ENCODE measurements around the gene ARHGAP23. TPM values are rescaled to one million over a fixed set of nuclear protein-coding genes. Genes with fewer than 3 reads are reported as not detected.

The ARHGAP23 gene
- total and polyA plus RNA-seq, 2 donors = 39.8 to 53.8 TPM

- DNase-seq (ENCODE audit: extremely low spot score) = no peak
- H3K4me1 ChIP-seq (ENCODE audit: insufficient read depth) = no peaks in the 10 kb centered on the region
- no peaks in the 10 kb centered on the region for H3K36me3 ChIP-seq (ENCODE audit: insufficient read depth)
- 57% methylated on average over 13 of the region's 13 CpGs for WGBS
- H3K4me3 ChIP-seq (ENCODE audit: low read depth, low read length) = no peak overlapping the region
- no peak overlapping the region for H3K27ac ChIP-seq (ENCODE audit: low read depth)
Observed at GRCh38 chr17:38533866-38534497, 105.7 kb downstream of the ARHGAP23 start.

GRCh38 chr17:38534498-38534885 lies 106.2 kb downstream of the ARHGAP23 start:
- WGBS = 59% methylated on average over 7 of the region's 7 CpGs
- no peak for DNase-seq (ENCODE audit: extremely low spot score)
- no peaks in the 10 kb centered on the region for H3K36me3 ChIP-seq (ENCODE audit: insufficient read depth)
- H3K27ac ChIP-seq (ENCODE audit: low read depth) = no peak overlapping the region
- H3K4me3 ChIP-seq (ENCODE audit: low read depth, low read length) = no peak overlapping the region
- H3K4me1 ChIP-seq (ENCODE audit: insufficient read depth) = no peaks in the 10 kb centered on the region

- no peak overlapping the region for H3K27ac ChIP-seq (ENCODE audit: low read depth)
- H3K36me3 ChIP-seq (ENCODE audit: insufficient read depth) = no peaks in the 10 kb centered on the region
- WGBS = 64% methylated on average over 8 of the region's 8 CpGs
- no peak overlapping the region for H3K4me3 ChIP-seq (ENCODE audit: low read depth, low read length)
- no peak for DNase-seq (ENCODE audit: extremely low spot score)
- no peaks in the 10 kb centered on the region for H3K4me1 ChIP-seq (ENCODE audit: insufficient read depth)
Observed at GRCh38 chr17:38535886-38536285, 107.6 kb downstream of the ARHGAP23 start.

- 77% methylated on average over 4 of the region's 4 CpGs for WGBS
- H3K36me3 ChIP-seq (ENCODE audit: insufficient read depth) = no peaks in the 10 kb centered on the region
- no peak overlapping the region for H3K27ac ChIP-seq (ENCODE audit: low read depth)
- H3K4me3 ChIP-seq (ENCODE audit: low read depth, low read length) = no peak overlapping the region
- DNase-seq (ENCODE audit: extremely low spot score) = no peak
- no peaks in the 10 kb centered on the region for H3K4me1 ChIP-seq (ENCODE audit: insufficient read depth)
Observed at GRCh38 chr17:38536661-38537060, 108.4 kb downstream of the ARHGAP23 start.

- 91% methylated on average over 9 of the region's 9 CpGs for WGBS
- Histone ChIP-seq H3K4me3 (ENCODE audit: low read depth, low read length) (no peak overlapping the region), H3K4me1 (ENCODE audit: insufficient read depth) (no peaks in the 10 kb centered on the region), H3K27ac (ENCODE audit: low read depth) (no peak overlapping the region), H3K36me3 (ENCODE audit: insufficient read depth) (no peaks in the 10 kb centered on the region)
- DNase-seq (ENCODE audit: extremely low spot score) = no peak
Observed at GRCh38 chr17:38538906-38539305, 110.6 kb downstream of the ARHGAP23 start.

- 80% methylated on average over 8 of the region's 8 CpGs for WGBS
Observed at GRCh38 chr17:38539386-38539785, 111.1 kb downstream of the ARHGAP23 start.

GRCh38 chr17:38540514-38541045 lies 112.3 kb downstream of the ARHGAP23 start:
- 82% methylated on average over 11 of the region's 11 CpGs for WGBS
- Histone ChIP-seq H3K4me3 (ENCODE audit: low read depth, low read length) (no peak overlapping the region), H3K4me1 (ENCODE audit: insufficient read depth) (no peaks in the 10 kb centered on the region), H3K36me3 (ENCODE audit: insufficient read depth) (no peaks in the 10 kb centered on the region), H3K27ac (ENCODE audit: low read depth) (no peak overlapping the region)
- DNase-seq (ENCODE audit: extremely low spot score) = no peak

More at GRCh38 chr17:38539386-38539785, 111.1 kb downstream of the ARHGAP23 start:
- Histone ChIP-seq H3K4me1 (ENCODE audit: insufficient read depth) (no peaks in the 10 kb centered on the region), H3K36me3 (ENCODE audit: insufficient read depth) (no peaks in the 10 kb centered on the region), H3K27ac (ENCODE audit: low read depth) (no peak overlapping the region), H3K4me3 (ENCODE audit: low read depth, low read length) (no peak overlapping the region)
- no peak for DNase-seq (ENCODE audit: extremely low spot score)

- DNase-seq (ENCODE audit: extremely low spot score) = no peak
- Histone ChIP-seq H3K4me1 (ENCODE audit: insufficient read depth) (no peaks in the 10 kb centered on the region), H3K4me3 (ENCODE audit: low read depth, low read length) (no peak overlapping the region), H3K27ac (ENCODE audit: low read depth) (no peak overlapping the region), H3K36me3 (ENCODE audit: insufficient read depth) (no peaks in the 10 kb centered on the region)
- 74% methylated on average over 11 of the region's 11 CpGs for WGBS
Observed at GRCh38 chr17:38541281-38541680, 113.0 kb downstream of the ARHGAP23 start.

- Histone ChIP-seq H3K4me3 (ENCODE audit: low read depth, low read length) (no peak overlapping the region), H3K27ac (ENCODE audit: low read depth) (no peak overlapping the region), H3K4me1 (ENCODE audit: insufficient read depth) (no peaks in the 10 kb centered on the region), H3K36me3 (ENCODE audit: insufficient read depth) (no peaks in the 10 kb centered on the region)
- 72% methylated on average over 8 of the region's 8 CpGs for WGBS
- DNase-seq (ENCODE audit: extremely low spot score) = no peak
Observed at GRCh38 chr17:38542286-38542685, 114.0 kb downstream of the ARHGAP23 start.

GRCh38 chr17:38543403-38544174 lies 115.3 kb downstream of the ARHGAP23 start:
- Histone ChIP-seq H3K4me3 (ENCODE audit: low read depth, low read length) (no peak overlapping the region), H3K4me1 (ENCODE audit: insufficient read depth) (no peaks in the 10 kb centered on the region), H3K36me3 (ENCODE audit: insufficient read depth) (no peaks in the 10 kb centered on the region), H3K27ac (ENCODE audit: low read depth) (no peak overlapping the region)
- DNase-seq (ENCODE audit: extremely low spot score) = no peak
- WGBS = 74% methylated on average over 20 of the region's 20 CpGs

- DNase-seq (ENCODE audit: extremely low spot score) = no peak
Observed at GRCh38 chr17:38544175-38544838, 116.0 kb downstream of the ARHGAP23 start.

GRCh38 chr17:38544839-38545209 lies 116.6 kb downstream of the ARHGAP23 start:
- no peak for DNase-seq (ENCODE audit: extremely low spot score)
- H3K36me3 ChIP-seq (ENCODE audit: insufficient read depth) = no peaks in the 10 kb centered on the region
- H3K27ac ChIP-seq (ENCODE audit: low read depth) = no peak overlapping the region
- 91% methylated on average over 7 of the region's 7 CpGs for WGBS
- H3K4me3 ChIP-seq (ENCODE audit: low read depth, low read length) = no peak overlapping the region
- no peaks in the 10 kb centered on the region for H3K4me1 ChIP-seq (ENCODE audit: insufficient read depth)

More at GRCh38 chr17:38544175-38544838, 116.0 kb downstream of the ARHGAP23 start:
- whole genome bisulfite sequencing = 72% methylated on average over 10 of the region's 10 CpGs
- Histone ChIP-seq H3K4me3 (ENCODE audit: low read depth, low read length) (no peak overlapping the region), H3K4me1 (ENCODE audit: insufficient read depth) (no peaks in the 10 kb centered on the region), H3K36me3 (ENCODE audit: insufficient read depth) (no peaks in the 10 kb centered on the region), H3K27ac (ENCODE audit: low read depth) (no peak overlapping the region)

GRCh38 chr17:38545531-38546225 lies 117.4 kb downstream of the ARHGAP23 start:
- H3K27ac ChIP-seq (ENCODE audit: low read depth) = no peak overlapping the region
- H3K36me3 ChIP-seq (ENCODE audit: insufficient read depth) = no peaks in the 10 kb centered on the region
- no peak overlapping the region for H3K4me3 ChIP-seq (ENCODE audit: low read depth, low read length)
- no peak for DNase-seq (ENCODE audit: extremely low spot score)
- H3K4me1 ChIP-seq (ENCODE audit: insufficient read depth) = no peaks in the 10 kb centered on the region
- WGBS = 86% methylated on average over 12 of the region's 12 CpGs

Data from urinary bladder (tissue), 4 donors.